Ovary (tissue), 9 donors: ENCODE results near the gene ERF. TPM values are rescaled to one million over a fixed set of nuclear protein-coding genes. Genes with fewer than 3 reads are reported as not detected.
A peak's percentile ranks its signal among the peaks of the same experiment; 100 is the strongest.

Experiments
- DNase-seq, 5 donors: peaks; one replicate each; pipeline ENCODE4 v3.0.0-alpha.2; 2019 to 2020
- H3K27ac ChIP-seq, 2 donors: fragments of 200-600 bp; one replicate each; pipeline versions ENCODE4 v1.5.1 to v1.8.0; 2019 to 2022
- H3K27me3 ChIP-seq: fragments of 200-600 bp; one replicate; pipeline ENCODE4 v1.8.0; 2022
- H3K36me3 ChIP-seq: fragments of 200-600 bp; sonication (generic); one replicate; pipeline ENCODE4 v1.5.1; 2019
- H3K4me1 ChIP-seq: one replicate; pipeline ENCODE4 v1.8.1; 2013; ENCODE audit warnings: mild to moderate bottlenecking, moderate library complexity; ENCODE audit not compliant: insufficient read depth
- H3K4me3 ChIP-seq: fragments of 200-600 bp; sonication (generic); one replicate; pipeline ENCODE4 v1.5.1; 2017
- H3K9me3 ChIP-seq, 2 donors: fragments of 200-600 bp in 1 of 2; sonication (generic) in 1 of 2; one replicate each; pipeline versions ENCODE4 v1.5.1 to v1.8.1; 2013 to 2019; ENCODE audit warnings: mild to moderate bottlenecking in 1 of 2, moderate library complexity in 1 of 2
- EP300 ChIP-seq: sonication (generic); formaldehyde crosslinking; IDR thresholded peaks from one replicate; pipeline ENCODE4 v1.6.1; 2017; ENCODE audit warnings: antibody characterized with exemption
- POLR2A ChIP-seq: fragments of 450-650 bp; IDR thresholded peaks from one replicate; pipeline ENCODE4 v1.6.1; 2017; ENCODE audit warnings: antibody characterized with exemption, mild to moderate bottlenecking, moderate library complexity
- WGBS, 3 donors: extraction: QIAGEN DNeasy Blood & Tissue Kit in 1 of 3; methylation state at CpG; one replicate each; pipeline versions ENCODE4 v1.1.5 to v1.1.7; 2013 to 2017; 5-methylcytosine and 5-hydroxymethylcytosine counted together
- intact Hi-C, 4 donors: fragments of 100-400 bp; cut with DNase I; formaldehyde crosslinking; loops; one replicate each; pipeline versions ENCODE4 v1.11.0 to v1.15.1; 2022 to 2023
- polyA plus RNA-seq, 2 donors: library from polyadenylated mRNA; stranded (reverse); fragments of 200-250 nt in 1 of 2; fragments of 350-450 nt in 1 of 2; fragmentation: Illumina TruSeq in 1 of 2; extraction: RNeasy Lipid Tissue Mini Kit (QIAGEN cat#74804) in 1 of 2; gene quantifications; one replicate each; pipeline ENCODE4 v1.2.3, GENCODE V29; 2013 to 2014
- total RNA-seq, 7 donors: library from RNA; depleted of rRNA in 2 of 7; stranded (reverse); fragments of >200 nt in 2 of 7; fragmentation: NEBNext Ultra II Directional in 3 of 7; extraction: Animal tissue kit (Norgen Biotek cat#: 25700) in 3 of 7; gene quantifications; one replicate each; pipeline versions ENCODE4 v1.1.0 to v1.2.4, GENCODE V29; 2016 to 2023
- TF ChIP-seq, protein P1 (sequence below), 3 donors: fragments of 450-650 bp in 2 of 3; fragments of 200-600 bp in 1 of 3; IDR thresholded peaks; one replicate each; pipeline versions ENCODE4 v1.5.1 to v1.8.0; 2016 to 2022; ENCODE audit warnings: antibody characterized with exemption in 3 of 3, mild to moderate bottlenecking in 1 of 3
- donor health status: DM: no; HTN: no; CAD: no; lungs with moderate emphysema.
- donor health status: DM: no; HTN: no; CAD: no.
- donor health status: Bipolar disorder and iron deficiency.
- donor health status: DM: yes; HTN: yes; CAD: no.
- donor health status: DM: no; HTN: no; CAD: no.
- donor health status: DM: yes; HTN: yes; CAD: no.

Gene ERF
- total and polyA plus RNA-seq, 9 donors: 23.1 to 110 (median 57.7) TPM

DNA sequence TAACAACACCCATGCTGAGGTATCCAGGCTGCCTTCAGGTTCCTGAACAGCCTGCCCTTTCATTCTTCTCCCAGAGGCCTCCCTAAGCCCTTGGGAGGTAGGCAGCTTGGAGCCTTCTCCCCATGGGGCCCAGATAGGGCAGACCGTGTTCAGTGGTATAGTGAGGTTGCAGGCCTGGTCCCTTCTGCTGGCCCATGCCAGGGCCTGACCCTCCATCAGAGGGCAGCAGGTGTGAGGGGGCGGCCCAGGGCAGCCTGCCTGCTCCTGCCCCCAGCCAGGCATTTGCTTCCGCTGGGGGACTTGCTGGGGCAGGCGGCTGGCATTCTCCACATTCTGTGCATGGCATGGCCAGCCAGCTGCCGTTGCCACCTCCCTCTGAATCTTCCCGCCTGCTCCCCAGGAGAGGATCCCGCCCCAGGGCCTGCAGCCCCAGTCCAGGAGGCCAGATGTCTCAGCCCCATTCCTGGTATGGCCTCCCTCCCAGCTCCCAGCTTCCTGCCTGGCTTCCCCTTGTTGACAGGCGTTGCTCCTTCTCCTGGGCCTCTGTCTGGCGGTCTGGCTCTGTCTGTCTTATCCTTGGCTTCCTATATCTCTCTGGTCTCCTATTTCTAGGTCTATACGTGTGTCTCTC, 23.0 kb upstream of the ERF start:
- no peaks in the 10 kb centered on the region for H3K9me3 ChIP-seq
- no peaks in the 10 kb centered on the region for H3K36me3 ChIP-seq
- intact Hi-C loops: no loop called here
- TF ChIP-seq EP300: no peak
- TF ChIP-seq, protein P1, sequence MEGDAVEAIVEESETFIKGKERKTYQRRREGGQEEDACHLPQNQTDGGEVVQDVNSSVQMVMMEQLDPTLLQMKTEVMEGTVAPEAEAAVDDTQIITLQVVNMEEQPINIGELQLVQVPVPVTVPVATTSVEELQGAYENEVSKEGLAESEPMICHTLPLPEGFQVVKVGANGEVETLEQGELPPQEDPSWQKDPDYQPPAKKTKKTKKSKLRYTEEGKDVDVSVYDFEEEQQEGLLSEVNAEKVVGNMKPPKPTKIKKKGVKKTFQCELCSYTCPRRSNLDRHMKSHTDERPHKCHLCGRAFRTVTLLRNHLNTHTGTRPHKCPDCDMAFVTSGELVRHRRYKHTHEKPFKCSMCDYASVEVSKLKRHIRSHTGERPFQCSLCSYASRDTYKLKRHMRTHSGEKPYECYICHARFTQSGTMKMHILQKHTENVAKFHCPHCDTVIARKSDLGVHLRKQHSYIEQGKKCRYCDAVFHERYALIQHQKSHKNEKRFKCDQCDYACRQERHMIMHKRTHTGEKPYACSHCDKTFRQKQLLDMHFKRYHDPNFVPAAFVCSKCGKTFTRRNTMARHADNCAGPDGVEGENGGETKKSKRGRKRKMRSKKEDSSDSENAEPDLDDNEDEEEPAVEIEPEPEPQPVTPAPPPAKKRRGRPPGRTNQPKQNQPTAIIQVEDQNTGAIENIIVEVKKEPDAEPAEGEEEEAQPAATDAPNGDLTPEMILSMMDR (IDR thresholded peaks at IDR 0.05): no peak
- no peak for TF ChIP-seq POLR2A
- WGBS, 3 donors: 49 to 57% (median 57%) methylated on average over 10 of the region's 10 CpGs
- no peak overlapping the region for H3K4me3 ChIP-seq
- peak overlapping the region; percentile 24 to 98 for H3K27ac ChIP-seq
- H3K27me3 ChIP-seq: no peaks in the 10 kb centered on the region
- H3K4me1 ChIP-seq: peaks cover 17% of the 10 kb centered on the region
- peak in 4 of 5 donors; percentile 34 to 50 (median 42) for DNase-seq

DNA sequence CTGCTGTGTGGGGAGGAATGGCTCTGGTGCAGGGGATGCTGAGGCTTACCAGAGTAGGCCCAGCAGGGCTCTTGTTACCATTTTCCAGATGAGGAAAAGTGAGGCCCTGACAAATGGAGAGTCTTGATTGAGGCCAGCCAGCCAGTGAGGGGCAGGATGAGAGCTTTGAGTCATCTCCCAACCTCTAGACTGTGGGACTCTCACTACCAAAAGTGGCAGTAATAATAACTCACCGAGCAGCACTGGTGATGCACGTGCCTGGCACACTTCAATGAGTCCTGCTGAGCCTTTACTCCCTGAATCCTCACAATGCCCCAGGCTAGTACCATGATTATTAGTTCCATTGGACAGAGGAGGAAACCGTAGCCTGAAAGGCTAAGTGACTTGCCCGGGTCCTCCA, 21.9 kb upstream of the ERF start:
- Histone ChIP-seq H3K36me3 (no peaks in the 10 kb centered on the region), H3K9me3 (no peaks in the 10 kb centered on the region), H3K4me3 (no peak overlapping the region), H3K27me3 (no peaks in the 10 kb centered on the region), H3K27ac (no peak overlapping the region), H3K4me1 (peaks cover 11% of the 10 kb centered on the region)
- DNase-seq: no peak
- 82 to 85% (median 85%) methylated on average over 4 of the region's 4 CpGs for WGBS, 3 donors
- TF ChIP-seq, protein P1 (IDR thresholded peaks at IDR 0.05): no peak
- no peak for TF ChIP-seq EP300
- no peak for TF ChIP-seq POLR2A
- intact Hi-C loops: no loop called here

DNA sequence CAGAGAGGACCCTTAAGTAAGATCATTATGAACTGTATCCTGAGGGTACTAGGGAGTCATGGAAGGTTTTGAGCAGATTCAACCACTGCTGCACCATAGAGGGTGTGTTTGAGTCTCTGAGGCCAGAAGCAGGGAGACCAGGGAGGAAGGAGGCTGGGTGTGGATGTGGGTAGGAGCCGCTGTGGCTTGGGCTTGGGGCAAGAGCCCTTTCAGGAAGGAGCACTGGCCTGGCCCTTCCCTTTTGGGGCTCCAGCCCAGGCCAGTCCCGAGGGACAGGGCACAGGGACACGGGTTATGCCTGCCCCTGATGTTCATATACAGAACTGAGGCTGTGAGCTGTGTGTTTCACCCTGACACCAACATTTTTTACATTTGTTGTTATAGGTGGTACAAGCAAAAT, 21.4 kb upstream of the ERF start:
- DNase-seq: no peak
- no peaks in the 10 kb centered on the region for H3K36me3 ChIP-seq
- intact Hi-C loops: no loop called here

DNA sequence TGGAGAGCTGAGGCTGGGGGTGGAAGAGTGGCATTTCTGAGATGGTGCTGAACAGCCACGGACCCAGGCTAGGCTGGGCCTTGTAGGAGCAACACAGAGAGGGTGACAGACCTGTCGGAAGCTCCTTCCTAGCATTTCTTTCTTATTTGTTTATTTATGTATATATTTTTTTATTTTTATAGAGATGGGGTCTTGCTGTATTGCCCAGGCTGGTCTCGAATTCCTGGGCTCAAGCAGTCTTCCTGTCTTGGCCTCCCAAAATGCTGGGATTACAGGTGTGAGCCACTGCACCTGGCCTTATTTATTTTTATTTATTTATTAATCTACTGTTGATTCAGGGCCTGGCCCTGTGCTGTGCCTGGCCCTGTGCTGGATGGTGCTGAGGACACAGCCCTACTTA, 20.6 kb upstream of the ERF start:
- TF ChIP-seq POLR2A (no peak), EP300 (no peak)
- TF ChIP-seq, protein P1 (IDR thresholded peaks at IDR 0.05): no peak
- intact Hi-C loops: no loop called here
- Histone ChIP-seq H3K9me3 (no peaks in the 10 kb centered on the region), H3K36me3 (no peaks in the 10 kb centered on the region), H3K4me1 (peaks cover 7% of the 10 kb centered on the region), H3K27me3 (no peaks in the 10 kb centered on the region), H3K4me3 (no peak overlapping the region), H3K27ac (no peak overlapping the region)
- DNase-seq: no peak
- 85 to 90% (median 88%) methylated on average over 3 of the region's 3 CpGs for WGBS, 3 donors

More for the DNA sequence above, 21.4 kb upstream of the ERF start:
- TF ChIP-seq, protein P1 (IDR thresholded peaks at IDR 0.05): no peak
- TF ChIP-seq EP300 (no peak), POLR2A (no peak)
- no peak overlapping the region for H3K4me3 ChIP-seq
- no peak overlapping the region for H3K27ac ChIP-seq
- 64 to 77% (median 71%) methylated on average over 3 of the region's 3 CpGs for WGBS, 3 donors
- H3K27me3 ChIP-seq: no peaks in the 10 kb centered on the region
- no peaks in the 10 kb centered on the region for H3K9me3 ChIP-seq
- H3K4me1 ChIP-seq: peaks cover 6% of the 10 kb centered on the region
